Loucy (cell line): ENCODE data around the gene SLC23A3.

Source experiments
- CTCF ChIP-seq: fragments of 200-600 bp; sonication (generic); conservative IDR thresholded peaks from 2 replicates; pipeline ENCODE4 v1.5.1; 2014; ENCODE audit warnings: mild to moderate bottlenecking, antibody characterized with exemption, low read length
- EZH2phosphoT487 ChIP-seq: fragments of 200-600 bp; IDR thresholded peaks from 2 replicates; pipeline ENCODE4 v1.6.1; 2018; ENCODE audit warnings: antibody characterized with exemption, mild to moderate bottlenecking, moderate library complexity, borderline replicate concordance

- TF ChIP-seq CTCF (no peak), EZH2phosphoT487 (no peak)
Observed at GRCh38 chr2:219157396-219157795, 12.4 kb downstream of the SLC23A3 start.
